SJSA1 (cell line): ENCODE data around the gene TESPA1. TPM values are rescaled to one million over a fixed set of nuclear protein-coding genes. Genes with fewer than 3 reads are reported as not detected.
A peak's percentile ranks its signal among the peaks of the same experiment; 100 is the strongest.

Experiments used
- DNase-seq, 2 experiments: peaks; one replicate each; pipeline ENCODE4 v3.0.0-alpha.2; 2015 to 2020; ENCODE audit warnings: low spot score in 2 of 2, low read depth in 1 of 2
- H3K27ac ChIP-seq: fragments of 250-450 bp; sonication (Bioruptor Pico); 2 replicates; pipeline ENCODE4 v1.5.1; 2020; ENCODE audit warnings: mild to moderate bottlenecking, moderate library complexity
- H3K27me3 ChIP-seq: fragments of 250-450 bp; sonication (Bioruptor Pico); replicated peaks from 2 replicates; pipeline ENCODE4 v1.5.1; 2020; ENCODE audit warnings: mild to moderate bottlenecking, moderate library complexity
- H3K36me3 ChIP-seq: fragments of 250-450 bp; sonication (Bioruptor Pico); 2 replicates; pipeline ENCODE4 v1.5.1; 2020; ENCODE audit warnings: mild to moderate bottlenecking
- H3K4me1 ChIP-seq: fragments of 250-450 bp; sonication (Bioruptor Pico); replicated peaks from 2 replicates; pipeline ENCODE4 v1.6.1; 2021; ENCODE audit warnings: mild to moderate bottlenecking
- H3K4me3 ChIP-seq: fragments of 250-450 bp; sonication (Bioruptor Pico); 2 replicates; pipeline ENCODE4 v1.5.1; 2020; ENCODE audit warnings: mild to moderate bottlenecking
- H3K9me3 ChIP-seq: fragments of 250-450 bp; sonication (Bioruptor Pico); replicated peaks from 2 replicates; pipeline ENCODE4 v1.5.1; 2020; ENCODE audit warnings: mild to moderate bottlenecking
- total RNA-seq: library from RNA; depleted of rRNA; stranded (reverse); fragments of >200 nt; shearing (Covaris generic); gene quantifications from 2 replicates; pipeline ENCODE4 v1.2.3, GENCODE V29; 2014

The TESPA1 gene
- total RNA-seq, 1 experiment from 2014 or later, result 0.05 TPM

DNA sequence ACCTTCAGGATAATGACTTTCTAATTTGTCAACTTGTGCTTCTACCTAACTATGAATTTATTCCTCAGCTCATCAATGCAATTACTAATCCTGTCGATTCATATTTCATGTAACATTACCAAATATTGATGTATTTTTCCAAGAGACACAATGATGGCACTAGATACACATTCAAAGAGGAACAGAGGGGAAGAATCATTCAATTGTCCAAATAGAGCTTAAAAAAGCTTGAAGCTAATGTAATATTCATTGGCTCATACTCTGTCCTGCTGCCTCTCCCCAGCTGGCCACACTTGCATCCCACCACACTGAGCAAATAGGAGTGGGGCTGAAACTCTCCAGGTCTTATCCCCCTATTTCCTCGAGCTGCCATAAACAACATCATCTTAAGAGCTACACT is 9.3 kb downstream of the TESPA1 start:
- Histone ChIP-seq H3K36me3 (no peaks in the 10 kb centered on the region), H3K4me3 (no peak overlapping the region), H3K4me1 (peaks cover 24% of the 10 kb centered on the region), H3K27ac (no peak overlapping the region), H3K27me3 (0 out of 2 replicates have a peak, but pooled peaks cover 6% of the 10 kb centered on the region), H3K9me3 (no peaks in the 10 kb centered on the region)
- DNase-seq, result no peak

DNA sequence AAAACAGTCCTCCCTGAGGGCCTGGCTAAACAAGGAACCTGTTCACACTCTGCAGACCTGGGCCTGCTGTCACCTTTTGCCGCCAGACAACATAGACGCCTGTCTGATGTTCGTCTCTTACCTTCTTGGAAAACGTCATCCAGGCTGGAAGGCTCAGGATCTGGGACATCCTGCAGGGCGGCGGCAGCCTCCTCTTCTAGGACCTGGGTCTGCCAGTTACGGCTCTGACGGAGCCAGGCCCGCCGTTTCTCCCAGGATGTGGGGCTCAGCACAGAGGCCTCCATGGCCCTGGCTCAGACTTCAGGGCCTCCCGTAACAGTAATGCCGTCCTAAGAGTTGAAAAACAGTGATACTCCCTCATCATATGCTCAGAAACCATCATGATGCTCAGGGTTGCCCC is 10.3 kb downstream of the TESPA1 start:
- H3K4me3 ChIP-seq, result no peak overlapping the region
- 0 out of 2 replicates have a peak, but pooled peaks cover 6% of the 10 kb centered on the region for H3K27me3 ChIP-seq
- DNase-seq, result no peak
- no peaks in the 10 kb centered on the region for H3K9me3 ChIP-seq
- no peaks in the 10 kb centered on the region for H3K36me3 ChIP-seq
- H3K27ac ChIP-seq, result no peak overlapping the region
- H3K4me1 ChIP-seq, result peaks cover 24% of the 10 kb centered on the region

DNA sequence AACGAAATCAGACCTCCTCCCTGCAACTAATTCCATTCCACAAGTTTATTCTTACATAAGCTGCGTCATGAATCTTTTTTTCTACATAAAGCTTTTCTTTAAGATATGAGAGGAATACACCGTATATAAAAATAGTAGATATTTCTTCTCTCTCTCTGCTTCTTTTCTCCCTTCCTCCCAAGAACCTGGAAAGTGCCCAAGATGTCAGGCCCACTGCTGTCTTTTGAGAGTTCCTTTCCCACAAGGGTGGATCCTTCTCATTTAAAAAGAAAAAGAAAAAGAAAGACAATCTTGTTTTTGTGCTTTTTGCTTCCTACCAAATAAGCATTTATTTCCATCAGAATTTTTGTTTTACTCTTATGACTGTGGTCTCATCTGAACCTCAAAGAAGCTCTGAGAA is 11.0 kb downstream of the TESPA1 start:
- no peak for DNase-seq
- H3K36me3 ChIP-seq, result no peaks in the 10 kb centered on the region
- H3K9me3 ChIP-seq, result no peaks in the 10 kb centered on the region
- H3K4me1 ChIP-seq, result peaks cover 24% of the 10 kb centered on the region
- H3K4me3 ChIP-seq, result no peak overlapping the region
- 0 out of 2 replicates have a peak, but pooled peaks cover 6% of the 10 kb centered on the region for H3K27me3 ChIP-seq
- H3K27ac ChIP-seq, result no peak overlapping the region

DNA sequence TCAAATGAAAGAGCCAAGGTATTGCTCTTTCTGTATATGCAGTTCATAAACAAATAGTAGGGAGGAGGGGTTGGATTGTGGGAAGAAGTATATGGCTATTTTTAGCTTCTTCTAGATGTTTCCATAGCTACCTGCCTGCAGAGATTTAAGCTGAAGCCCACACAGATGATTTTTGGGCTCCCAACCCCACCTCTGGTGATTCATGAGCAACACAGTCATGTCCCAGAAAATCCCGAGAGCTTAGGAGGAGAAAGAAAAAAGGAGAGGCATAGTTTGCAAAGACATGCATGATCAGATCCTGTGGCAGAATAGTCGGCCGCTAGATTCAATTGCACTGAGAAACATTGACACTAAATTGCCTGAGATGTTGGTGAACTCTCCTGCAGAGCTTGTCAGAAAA is 13.8 kb downstream of the TESPA1 start:
- no peak overlapping the region for H3K27ac ChIP-seq
- H3K4me1 ChIP-seq, result peaks cover under 1% of the 10 kb centered on the region
- no peak overlapping the region for H3K4me3 ChIP-seq
- H3K36me3 ChIP-seq, result no peaks in the 10 kb centered on the region
- H3K27me3 ChIP-seq, result no peaks in the 10 kb centered on the region
- no peak for DNase-seq
- no peaks in the 10 kb centered on the region for H3K9me3 ChIP-seq

DNA sequence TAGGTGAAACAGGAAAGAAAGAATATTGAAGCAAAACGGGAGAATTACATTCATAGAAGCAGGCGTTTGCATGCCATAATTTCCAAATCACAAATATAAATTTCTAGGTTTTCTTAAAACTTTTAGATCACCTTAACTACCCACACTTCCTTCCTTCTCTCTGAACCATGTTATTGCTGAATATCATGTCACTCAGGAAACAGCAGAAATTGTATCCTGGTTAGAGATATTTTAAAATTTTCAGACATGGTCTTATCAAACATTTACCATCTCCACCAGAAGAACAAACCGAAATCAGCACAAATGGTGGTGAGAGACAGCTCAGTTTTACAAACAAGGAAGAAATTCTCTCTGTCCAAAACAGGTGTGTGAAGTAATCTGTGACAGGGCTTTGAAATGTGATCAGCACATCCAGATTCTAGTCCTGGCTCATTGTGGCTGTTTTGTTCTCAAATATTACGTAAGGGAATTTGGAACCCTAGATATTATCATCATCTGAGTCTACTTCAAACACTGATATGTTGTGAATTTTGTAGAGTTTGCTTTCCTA is 16.3 kb downstream of the TESPA1 start:
- no peak overlapping the region for H3K4me3 ChIP-seq
- no peak for DNase-seq
- H3K27ac ChIP-seq, result no peak overlapping the region
- H3K36me3 ChIP-seq, result no peaks in the 10 kb centered on the region
- H3K9me3 ChIP-seq, result no peaks in the 10 kb centered on the region
- no peaks in the 10 kb centered on the region for H3K4me1 ChIP-seq
- peaks cover 11% of the 10 kb centered on the region; the same call in 1 of the 2 replicates for H3K27me3 ChIP-seq

DNA sequence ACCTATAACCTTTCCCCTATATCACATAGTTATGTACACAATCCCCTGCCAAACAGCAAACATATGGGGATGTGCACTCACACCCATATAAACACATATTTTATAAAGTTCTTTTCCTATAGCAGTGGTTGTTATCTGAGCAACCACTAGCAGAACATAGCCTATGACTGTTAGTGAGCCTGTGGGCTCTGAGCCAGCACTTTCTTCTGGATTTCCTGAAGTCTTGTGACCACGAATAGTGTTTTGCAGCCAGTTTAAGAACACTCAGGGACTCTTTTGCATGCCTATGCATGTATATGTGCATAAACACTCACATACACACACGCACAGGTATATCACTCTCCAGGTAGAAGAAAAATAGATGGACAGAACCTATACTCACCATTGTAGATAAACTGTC is 17.1 kb downstream of the TESPA1 start:
- no peak overlapping the region for H3K4me3 ChIP-seq
- H3K27ac ChIP-seq, result no peak overlapping the region
- no peaks in the 10 kb centered on the region for H3K36me3 ChIP-seq
- H3K27me3 ChIP-seq, result peaks cover 11% of the 10 kb centered on the region; the same call in 1 of the 2 replicates
- H3K9me3 ChIP-seq, result no peaks in the 10 kb centered on the region
- H3K4me1 ChIP-seq, result no peaks in the 10 kb centered on the region
- no peak for DNase-seq

DNA sequence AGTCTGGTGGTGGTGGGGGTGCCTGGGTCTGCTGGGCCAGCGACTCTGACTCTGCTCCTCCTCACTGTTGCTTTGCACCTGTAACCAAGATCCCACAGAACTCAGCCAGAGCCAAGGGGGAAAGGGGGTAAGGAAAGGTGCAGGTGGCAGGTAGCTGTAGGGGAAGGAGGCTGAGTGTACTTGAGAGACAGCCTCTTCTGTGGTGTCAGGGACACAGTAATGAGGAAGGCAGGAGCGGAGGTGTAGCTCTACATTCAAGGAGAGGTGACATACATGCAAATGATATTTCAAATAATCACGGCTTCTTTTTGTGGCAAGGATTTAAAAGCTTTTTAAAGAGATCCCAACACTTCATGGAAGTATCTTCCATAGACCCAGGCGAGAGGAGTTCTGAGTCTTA is 23.4 kb downstream of the TESPA1 start:
- Histone ChIP-seq H3K9me3 (no peaks in the 10 kb centered on the region), H3K4me1 (no peaks in the 10 kb centered on the region), H3K27ac (no peak overlapping the region), H3K27me3 (peaks cover 21% of the 10 kb centered on the region), H3K36me3 (no peaks in the 10 kb centered on the region), H3K4me3 (no peak overlapping the region)
- no peak for DNase-seq

DNA sequence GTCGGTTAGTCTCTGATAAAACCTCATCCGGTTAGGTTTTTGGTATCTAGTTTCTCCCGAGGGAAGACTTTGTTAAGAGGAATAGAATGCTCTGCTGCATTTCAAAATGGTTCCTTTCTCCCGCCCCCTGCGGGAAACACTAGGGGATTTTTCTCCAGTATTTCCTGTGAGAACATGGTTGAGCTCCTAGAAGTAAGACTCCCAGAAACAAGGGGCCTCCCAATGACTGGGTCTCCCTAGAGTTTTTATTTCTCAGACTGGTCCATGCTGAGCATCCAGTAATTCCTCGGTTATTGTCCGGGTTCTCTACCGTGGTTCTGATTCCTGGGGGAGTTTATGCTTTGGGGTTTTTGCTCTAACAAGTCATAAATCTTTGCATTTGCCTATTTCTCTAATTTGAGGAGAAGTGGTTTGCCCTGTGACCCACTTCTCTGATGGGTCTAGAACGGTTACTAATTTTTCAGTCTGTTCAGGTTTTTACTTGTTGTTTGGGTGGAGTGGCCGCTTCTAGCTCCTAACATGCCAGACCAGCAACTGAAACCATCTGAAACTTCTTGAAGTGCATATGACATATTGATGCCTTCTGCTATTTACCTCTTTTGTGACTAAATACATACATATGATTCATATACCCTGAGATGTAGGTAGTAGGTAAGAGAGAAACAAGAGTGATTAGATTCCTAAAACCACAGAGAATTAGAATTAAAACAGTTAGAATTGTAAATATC is 25.1 kb downstream of the TESPA1 start:
- Histone ChIP-seq H3K27ac (no peak overlapping the region), H3K36me3 (no peaks in the 10 kb centered on the region), H3K4me1 (no peaks in the 10 kb centered on the region), H3K27me3 (peaks cover 19% of the 10 kb centered on the region), H3K9me3 (no peaks in the 10 kb centered on the region), H3K4me3 (no peak overlapping the region)
- DNase-seq, result no peak

DNA sequence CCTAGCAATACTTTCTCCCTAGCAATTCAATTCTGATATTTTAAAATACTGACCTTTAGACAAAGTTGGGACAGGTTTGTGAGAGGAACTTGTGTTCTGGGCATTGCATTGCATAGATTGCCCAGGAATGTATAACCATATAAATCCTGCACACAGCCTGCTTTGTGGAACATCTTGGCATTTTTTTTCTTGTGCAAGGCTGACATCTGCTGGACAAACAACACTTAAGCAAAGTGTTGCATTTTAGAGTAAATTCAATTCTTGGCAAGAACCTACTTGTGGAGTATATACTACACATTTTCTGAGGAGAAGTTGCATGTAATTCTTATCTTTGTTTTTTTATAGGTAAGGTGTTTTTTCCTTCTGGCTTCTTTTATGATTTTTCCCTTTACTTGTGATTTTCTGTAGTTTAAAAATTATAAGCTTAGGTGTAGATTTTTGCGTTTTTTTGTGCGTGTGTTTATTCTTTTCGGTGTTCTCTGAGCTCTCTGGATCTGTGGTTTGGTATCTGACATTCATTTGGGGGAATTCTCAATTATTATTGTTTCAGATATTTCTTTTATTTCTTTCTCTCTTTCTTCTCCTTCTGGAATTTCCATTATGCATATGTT is 26.4 kb downstream of the TESPA1 start:
- Histone ChIP-seq H3K4me1 (no peaks in the 10 kb centered on the region), H3K9me3 (no peaks in the 10 kb centered on the region), H3K27ac (no peak overlapping the region), H3K27me3 (peaks cover 14% of the 10 kb centered on the region; the same call in 1 of the 2 replicates), H3K4me3 (no peak overlapping the region), H3K36me3 (no peaks in the 10 kb centered on the region)
- peak in 1 of 2 experiments; percentile 31 for DNase-seq

DNA sequence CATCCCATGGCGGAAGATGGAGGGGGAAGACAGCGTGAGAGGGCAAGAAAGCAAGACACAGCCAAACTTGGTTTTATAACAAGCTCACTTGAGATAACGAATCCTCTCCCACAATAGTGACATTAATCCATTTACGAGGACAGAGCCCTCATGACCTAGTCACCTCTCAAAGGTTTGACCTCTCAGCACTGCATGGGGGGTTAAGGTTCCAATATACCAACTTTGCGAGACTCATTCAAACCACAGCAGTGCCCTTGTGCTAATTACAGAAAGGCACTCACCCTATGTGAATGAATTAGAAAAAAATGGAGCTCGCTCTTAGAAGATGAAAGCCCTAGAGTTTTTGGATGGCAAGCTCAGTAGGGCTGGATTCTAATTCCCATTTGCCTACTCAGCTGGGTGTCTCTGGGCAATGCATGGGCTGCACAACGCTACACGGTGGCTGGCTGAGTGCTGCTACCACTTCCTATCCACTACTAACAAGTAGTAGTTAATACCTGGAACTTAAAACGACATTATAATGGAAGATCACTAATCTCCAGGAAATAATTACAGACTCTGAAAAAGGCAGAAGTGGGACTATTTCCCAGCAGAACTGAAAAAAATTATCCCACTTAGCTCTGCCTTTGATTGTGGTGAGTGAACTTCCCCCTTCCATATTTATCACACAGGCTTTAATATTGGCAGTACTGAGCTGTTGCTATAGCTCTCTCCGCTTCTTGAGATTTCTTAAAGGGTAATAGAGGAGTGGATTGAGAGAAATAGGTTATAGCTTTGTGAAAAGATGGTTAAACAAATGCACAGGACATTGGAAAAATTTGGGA is 27.5 kb downstream of the TESPA1 start:
- H3K9me3 ChIP-seq, result no peaks in the 10 kb centered on the region

DNA sequence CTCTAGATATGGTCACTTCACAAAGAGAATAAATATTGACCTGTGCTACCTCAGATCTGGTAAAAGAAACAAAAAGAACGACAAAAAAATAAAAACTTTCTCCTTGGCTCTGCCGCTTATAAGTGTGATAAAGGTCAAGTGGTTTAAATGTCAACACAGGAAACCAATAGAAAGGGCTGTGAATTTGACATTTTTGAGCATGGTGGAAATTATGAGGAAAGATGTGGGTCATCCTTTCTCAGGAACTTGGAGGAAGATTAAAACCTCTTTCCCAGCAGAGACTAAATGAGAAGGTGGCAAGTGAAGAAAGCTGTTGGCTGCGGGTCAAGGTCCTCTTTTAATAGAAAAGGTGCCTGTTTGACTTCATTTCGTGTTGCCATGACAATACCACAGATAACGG is 28.2 kb downstream of the TESPA1 start:
- Histone ChIP-seq H3K4me3 (no peak overlapping the region), H3K27ac (no peak overlapping the region)

More for the DNA sequence above, 27.5 kb downstream of the TESPA1 start:
- Histone ChIP-seq H3K27ac (no peak overlapping the region), H3K4me1 (no peaks in the 10 kb centered on the region), H3K36me3 (no peaks in the 10 kb centered on the region), H3K27me3 (peaks cover 14% of the 10 kb centered on the region; the same call in 1 of the 2 replicates), H3K4me3 (no peak overlapping the region)
- no peak for DNase-seq

DNA sequence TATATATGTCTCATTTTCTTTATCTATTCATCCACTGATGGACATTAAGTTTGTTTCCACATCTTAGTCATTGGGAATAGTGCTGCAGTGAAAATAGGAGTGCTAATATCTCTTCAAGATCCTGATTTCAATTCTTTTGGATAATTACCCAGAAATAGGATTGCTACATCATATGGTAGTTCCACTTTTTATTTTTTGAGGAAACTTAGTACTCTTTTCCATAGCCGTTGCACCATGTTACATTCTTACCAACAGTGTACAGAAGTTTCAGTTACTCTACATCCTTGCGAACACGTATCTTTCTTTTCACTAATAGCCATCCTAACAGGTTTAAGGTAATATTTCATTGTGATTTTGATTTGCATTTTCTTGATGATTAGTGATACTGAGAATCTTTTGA is 29.8 kb downstream of the TESPA1 start:
- Histone ChIP-seq H3K36me3 (no peaks in the 10 kb centered on the region), H3K27me3 (peaks cover 7% of the 10 kb centered on the region; the same call in 1 of the 2 replicates), H3K27ac (no peak overlapping the region), H3K4me1 (no peaks in the 10 kb centered on the region), H3K4me3 (no peak overlapping the region), H3K9me3 (no peaks in the 10 kb centered on the region)
- no peak for DNase-seq

More for the DNA sequence above, 28.2 kb downstream of the TESPA1 start:
- no peaks in the 10 kb centered on the region for H3K36me3 ChIP-seq
- H3K9me3 ChIP-seq, result no peaks in the 10 kb centered on the region
- DNase-seq, result no peak
- no peaks in the 10 kb centered on the region for H3K4me1 ChIP-seq
- H3K27me3 ChIP-seq, result peaks cover 14% of the 10 kb centered on the region; the same call in 1 of the 2 replicates

DNA sequence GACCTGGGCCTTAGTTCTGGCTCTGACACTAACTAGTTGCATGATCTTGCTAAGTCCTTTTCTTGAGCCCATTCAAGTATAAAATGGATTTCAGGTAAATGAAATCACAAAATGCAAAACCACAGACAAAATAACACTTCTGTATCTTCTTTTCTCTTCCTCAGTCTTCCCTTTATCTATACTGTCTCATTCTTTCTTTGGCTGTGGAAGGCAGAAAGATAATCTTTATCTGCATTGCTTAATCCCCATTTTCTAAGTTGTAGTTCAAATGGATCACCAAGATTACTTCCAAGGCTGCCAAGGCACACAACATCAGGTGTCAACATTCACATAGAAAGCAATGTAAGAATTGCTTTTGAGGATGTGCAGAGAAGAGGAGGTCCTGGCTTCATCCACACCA is 30.3 kb downstream of the TESPA1 start:
- Histone ChIP-seq H3K36me3 (no peaks in the 10 kb centered on the region), H3K4me1 (no peaks in the 10 kb centered on the region), H3K27ac (no peak overlapping the region), H3K27me3 (peaks cover 4% of the 10 kb centered on the region; the same call in 1 of the 2 replicates), H3K4me3 (no peak overlapping the region), H3K9me3 (no peaks in the 10 kb centered on the region)
- no peak for DNase-seq
